PC-3 (cell line): ENCODE results near the gene APLP1.

Source experiments
- EZH2 ChIP-seq: fragments of 300-600 bp; sonication (generic); IDR thresholded peaks from one replicate; pipeline ENCODE4 v1.6.1; 2017; ENCODE audit warnings: antibody characterized with exemption, mild to moderate bottlenecking, low read length; ENCODE audit not compliant: unreplicated experiment
- EZH2phosphoT487 ChIP-seq: fragments of 300-600 bp; sonication (generic); IDR thresholded peaks from 2 replicates; pipeline ENCODE4 v1.6.1; 2018; ENCODE audit warnings: mild to moderate bottlenecking, antibody characterized with exemption, low read length, borderline replicate concordance
- TF ChIP-seq, protein P1 (sequence below): fragments of 300-600 bp; sonication (generic); conservative IDR thresholded peaks from 2 replicates; pipeline ENCODE4 v1.5.1; 2017; ENCODE audit warnings: antibody characterized with exemption, low read depth, mild to moderate bottlenecking, low read length

DNA sequence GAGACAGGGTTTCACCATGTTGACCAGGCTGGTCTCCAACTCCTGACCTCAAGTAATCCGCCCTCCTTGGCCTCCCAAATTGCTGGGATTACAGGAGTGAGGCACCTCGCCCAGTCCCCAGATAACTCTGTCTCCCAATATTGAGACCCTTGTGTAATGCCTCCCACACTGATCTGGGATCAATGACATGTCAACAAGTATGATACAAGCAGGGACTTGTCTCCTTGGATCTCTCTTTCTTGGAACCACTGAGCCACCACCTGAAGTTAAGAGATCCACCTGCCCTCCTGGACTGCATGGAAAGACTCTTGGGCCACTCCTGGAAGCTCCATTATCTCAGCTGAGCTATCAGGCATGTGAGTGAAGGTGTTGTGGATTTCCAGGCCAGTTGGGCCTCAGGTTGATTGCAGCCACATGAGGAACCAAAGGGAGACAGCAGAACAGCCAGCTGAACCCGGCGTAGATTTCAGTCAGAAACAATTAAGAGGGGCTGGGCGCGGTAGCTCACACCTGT lies 16.9 kb downstream of the APLP1 start:
- TF ChIP-seq, protein P1, sequence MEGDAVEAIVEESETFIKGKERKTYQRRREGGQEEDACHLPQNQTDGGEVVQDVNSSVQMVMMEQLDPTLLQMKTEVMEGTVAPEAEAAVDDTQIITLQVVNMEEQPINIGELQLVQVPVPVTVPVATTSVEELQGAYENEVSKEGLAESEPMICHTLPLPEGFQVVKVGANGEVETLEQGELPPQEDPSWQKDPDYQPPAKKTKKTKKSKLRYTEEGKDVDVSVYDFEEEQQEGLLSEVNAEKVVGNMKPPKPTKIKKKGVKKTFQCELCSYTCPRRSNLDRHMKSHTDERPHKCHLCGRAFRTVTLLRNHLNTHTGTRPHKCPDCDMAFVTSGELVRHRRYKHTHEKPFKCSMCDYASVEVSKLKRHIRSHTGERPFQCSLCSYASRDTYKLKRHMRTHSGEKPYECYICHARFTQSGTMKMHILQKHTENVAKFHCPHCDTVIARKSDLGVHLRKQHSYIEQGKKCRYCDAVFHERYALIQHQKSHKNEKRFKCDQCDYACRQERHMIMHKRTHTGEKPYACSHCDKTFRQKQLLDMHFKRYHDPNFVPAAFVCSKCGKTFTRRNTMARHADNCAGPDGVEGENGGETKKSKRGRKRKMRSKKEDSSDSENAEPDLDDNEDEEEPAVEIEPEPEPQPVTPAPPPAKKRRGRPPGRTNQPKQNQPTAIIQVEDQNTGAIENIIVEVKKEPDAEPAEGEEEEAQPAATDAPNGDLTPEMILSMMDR: no peak
- TF ChIP-seq EZH2 (no peak), EZH2phosphoT487 (no peak)
